ENCODE data around the gene CMTM8. TPM values are rescaled to one million over a fixed set of nuclear protein-coding genes. Genes with fewer than 3 reads are reported as not detected.

The CMTM8 gene
- total and polyA plus RNA-seq, 2 of the 8 experiments (the other 6 are each of a cell fraction or from before 2014, with no cell fraction given): 10.5 to 22.4 TPM

DNA sequence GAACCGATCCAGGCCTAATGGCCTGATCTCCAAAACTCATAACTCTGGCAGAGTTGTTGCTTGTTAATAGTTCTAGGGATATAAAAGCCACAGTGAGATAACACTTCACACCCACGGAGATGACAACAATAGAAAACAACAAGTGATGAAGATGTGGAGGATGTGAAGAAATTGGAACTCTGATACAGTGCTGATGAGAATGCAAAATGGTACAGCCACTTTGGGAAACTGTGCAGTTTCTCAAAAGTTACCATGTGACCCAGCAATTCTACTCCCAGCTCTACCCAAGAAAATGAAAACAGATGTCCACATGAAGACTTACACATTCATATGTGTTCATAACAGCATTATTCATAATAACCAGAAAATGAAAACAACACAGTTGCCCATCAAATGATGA, 157.0 kb downstream of the CMTM8 start:
- no peak overlapping the region for H3K18ac ChIP-seq (ENCODE audit: extremely low read depth, low read length)
- H4K91ac ChIP-seq (replicated peaks; ENCODE audit: insufficient read length, low read length): no peak overlapping the region
- TF ChIP-seq SUZ12 (IDR thresholded peaks at IDR 0.05; ENCODE audit: low read length) (no peak), HDAC6 (IDR thresholded peaks at IDR 0.05; ENCODE audit: low read depth, low read length) (no peak), RXRA (IDR thresholded peaks at IDR 0.05; ENCODE audit: insufficient read depth, low read depth, low read length) (no peak), ASH2L (IDR thresholded peaks at IDR 0.05; ENCODE audit: low read length) (no peak)
- TF ChIP-seq, protein P1, sequence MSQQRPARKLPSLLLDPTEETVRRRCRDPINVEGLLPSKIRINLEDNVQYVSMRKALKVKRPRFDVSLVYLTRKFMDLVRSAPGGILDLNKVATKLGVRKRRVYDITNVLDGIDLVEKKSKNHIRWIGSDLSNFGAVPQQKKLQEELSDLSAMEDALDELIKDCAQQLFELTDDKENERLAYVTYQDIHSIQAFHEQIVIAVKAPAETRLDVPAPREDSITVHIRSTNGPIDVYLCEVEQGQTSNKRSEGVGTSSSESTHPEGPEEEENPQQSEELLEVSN (IDR thresholded peaks at IDR 0.05): no peak
- H3K56ac ChIP-seq (replicated peaks; ENCODE audit: insufficient read length, low read depth, low read length): no peak overlapping the region
- no peak overlapping the region for H3K4me2 ChIP-seq (ENCODE audit: insufficient read depth in 1 of 2, low read depth in 2 of 2, low read length in 2 of 2)
- H3K9me3 ChIP-seq (ENCODE audit: insufficient read depth in 2 of 2, low read depth in 1 of 2, low read length in 1 of 2): no peaks in the 10 kb centered on the region
- H2AK5ac ChIP-seq (ENCODE audit: low read depth, low read length): no peak overlapping the region
- no peak overlapping the region for H2BK5ac ChIP-seq (ENCODE audit: low read depth, low read length)
- 73% methylated on average over 2 of the region's 2 CpGs; no CpG with 5 or more reads in 1 of the 2 experiments for WGBS, 2 experiments (ENCODE audit: extremely low coverage in 1 of 2, insufficient coverage in 1 of 2, insufficient read length in 1 of 2, insufficient replicate concordance in 2 of 2, low coverage in 1 of 2, low lambda C conversion rate in 2 of 2, missing lambda C conversion rate in 1 of 2)
- peaks cover 0 to 13% (median 6%) of the 10 kb centered on the region in 4 experiments; a peak in 4 of 7 replicates for H3K27me3 ChIP-seq (replicated peaks in 1 of 4; ENCODE audit: control insufficient read depth in 3 of 4, extremely low read depth in 1 of 4, insufficient read depth in 3 of 4, low read length in 3 of 4)
- CTCF ChIA-PET (ENCODE audit: partially characterized antibody): interaction anchor here (0.5 to 12.8 kb wide), 8 partner anchors 17 to 999 kb away, joined by 3 to 121 read pairs (median 4); no protein-coding TSS in a partner anchor
- H3K4me1 ChIP-seq (replicated peaks in 1 of 4; ENCODE audit: control insufficient read depth in 3 of 4, insufficient read depth in 4 of 4, low read length in 3 of 4): peaks cover 0 to 5% (median 3%) of the 10 kb centered on the region in 4 experiments; a peak in 3 of 7 replicates
- no peak overlapping the region for H3K9ac ChIP-seq (replicated peaks in 1 of 4; ENCODE audit: extremely low read depth in 1 of 4, low read depth in 3 of 4, low read length in 3 of 4)
- FAIRE-seq (no peak), DNase-seq (ENCODE audit: low read depth in 1 of 2, low spot score in 2 of 2) (no peak)
- H3K14ac ChIP-seq (ENCODE audit: insufficient read length): no peak overlapping the region
- no peak overlapping the region for H3K4me3 ChIP-seq (ENCODE audit: extremely low read depth in 1 of 4, insufficient read depth in 2 of 4, low read depth in 3 of 4, low read length in 4 of 4)
- H3K27ac ChIP-seq (ENCODE audit: low read depth, low read length): no peak overlapping the region
- H2BK20ac ChIP-seq (ENCODE audit: low read length): no peak overlapping the region
- H4K20me1 ChIP-seq (replicated peaks in 1 of 2; ENCODE audit: control insufficient read depth in 1 of 2, insufficient read depth in 2 of 2, low read length in 2 of 2): peaks cover 2% of the 10 kb centered on the region in 2 experiments
- H4K5ac ChIP-seq (ENCODE audit: insufficient read length, low read depth, low read length): no peak overlapping the region
- no peak overlapping the region for H2BK120ac ChIP-seq (replicated peaks; ENCODE audit: low read depth, low read length)
- H3K36me3 ChIP-seq (ENCODE audit: control insufficient read depth in 2 of 4, insufficient read depth in 4 of 4, low read length in 3 of 4): no peaks in the 10 kb centered on the region
- peaks cover 2% of the 10 kb centered on the region for H3K79me1 ChIP-seq (ENCODE audit: low read depth, low read length)
- H3K79me2 ChIP-seq (ENCODE audit: control insufficient read depth in 1 of 2, insufficient read depth in 2 of 2, low read length in 2 of 2): peaks cover 0 to 45% of the 10 kb centered on the region in 2 experiments; a peak in 2 of 4 replicates
- peaks cover 11% of the 10 kb centered on the region for H3K23me2 ChIP-seq (ENCODE audit: low read depth, low read length)
- H3K4ac ChIP-seq (replicated peaks; ENCODE audit: insufficient read length, low read depth, low read length): no peak overlapping the region
- H3K23ac ChIP-seq (ENCODE audit: insufficient read length): no peak overlapping the region
- H4K8ac ChIP-seq (ENCODE audit: extremely low read depth, insufficient read depth, low read length): no peak overlapping the region
- POLR2A ChIA-PET (ENCODE audit: partially characterized antibody): interaction anchor here (0.9 to 1.0 kb wide), 2 partner anchors 15 to 19 kb away, joined by 3 read pairs; no protein-coding TSS in a partner anchor
- no peak overlapping the region for H2AFZ ChIP-seq (ENCODE audit: low read length)
- H2BK15ac ChIP-seq (ENCODE audit: low read length): no peak overlapping the region
- H2BK12ac ChIP-seq (ENCODE audit: low read depth, low read length): no peak overlapping the region
